GM19438 (cell line): Measurements from ENCODE around the gene MKI67.
"Not testable (repeated sequence)": the region's sequence is repeated elsewhere in the genome, so short reads cannot be mapped to it uniquely, and the experiment has no call there.

Experiments
- ATAC-seq: cut with Tn5 transposase; IDR thresholded peaks from one replicate; pipeline ENCODE4 v1.9.1; 2021; ENCODE audit warnings: low read depth; ENCODE audit not compliant: unreplicated experiment

Gene MKI67

GRCh38 chr10:128110339-128110738 is 15.9 kb downstream of the MKI67 start:
- no peak for ATAC-seq

DNA sequence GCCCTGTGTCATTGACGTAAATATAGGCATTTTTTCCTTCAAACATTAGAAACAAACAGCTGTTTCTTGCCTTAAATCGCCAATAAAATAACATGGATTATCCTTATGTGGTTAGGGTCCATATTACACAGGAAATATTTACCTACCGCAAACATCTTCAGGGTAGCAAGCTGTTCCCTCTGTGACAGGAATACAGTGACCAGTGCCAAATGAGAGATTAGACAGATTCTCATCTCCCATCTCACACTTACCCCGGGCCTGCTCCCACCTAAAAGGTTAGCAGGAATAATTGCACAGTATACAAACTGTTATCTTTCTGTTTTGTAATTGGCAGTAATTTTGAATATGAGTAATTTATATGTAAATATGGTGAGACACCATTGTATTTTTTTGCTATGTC is 16.5 kb downstream of the MKI67 start:
- ATAC-seq: no peak

DNA sequence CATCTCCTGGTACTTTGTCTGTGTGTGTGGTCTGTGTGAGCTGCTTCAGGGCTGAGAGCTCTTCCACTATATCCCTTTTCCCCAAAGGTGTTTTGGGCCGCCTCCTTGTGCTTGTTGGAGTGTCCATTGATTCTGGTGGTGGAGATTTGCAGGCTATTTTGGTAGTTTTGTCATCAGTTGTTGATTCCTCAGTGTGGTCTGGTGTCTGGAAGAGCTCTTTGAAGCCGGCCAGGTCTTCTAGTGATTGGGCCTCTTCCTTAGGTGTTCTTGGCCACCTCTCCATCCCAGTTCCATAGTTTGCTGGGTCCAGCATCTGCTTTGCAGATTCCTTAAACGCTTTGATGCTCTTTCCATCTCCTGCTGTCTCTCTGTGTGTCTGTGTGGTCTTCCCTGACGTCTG is 20.8 kb downstream of the MKI67 start:
- no peak for ATAC-seq

DNA sequence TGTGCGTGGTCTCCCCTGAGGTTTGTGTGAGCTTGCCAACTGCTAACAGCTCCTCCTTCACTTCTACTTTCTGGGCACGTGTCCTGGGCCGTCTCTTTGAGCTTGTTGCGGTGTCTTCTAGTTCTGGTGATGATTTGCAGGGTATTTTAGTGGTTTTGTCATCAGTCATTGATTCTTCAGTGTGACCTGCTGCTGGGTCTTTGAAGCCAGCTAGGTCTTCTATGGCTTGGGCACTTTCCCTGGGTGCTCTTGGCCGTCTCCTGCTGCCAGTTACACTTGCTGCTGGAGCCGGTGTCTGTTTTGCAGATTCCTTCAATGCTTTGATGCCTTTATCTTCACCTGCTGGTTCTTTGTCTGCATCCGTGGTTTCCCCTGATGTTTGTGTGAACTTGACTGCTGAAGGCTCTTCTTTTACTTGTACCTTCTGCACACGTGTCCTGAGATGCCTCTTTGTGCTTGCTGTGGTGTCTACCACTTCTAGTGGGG is 23.0 kb downstream of the MKI67 start:
- no peak for ATAC-seq

DNA sequence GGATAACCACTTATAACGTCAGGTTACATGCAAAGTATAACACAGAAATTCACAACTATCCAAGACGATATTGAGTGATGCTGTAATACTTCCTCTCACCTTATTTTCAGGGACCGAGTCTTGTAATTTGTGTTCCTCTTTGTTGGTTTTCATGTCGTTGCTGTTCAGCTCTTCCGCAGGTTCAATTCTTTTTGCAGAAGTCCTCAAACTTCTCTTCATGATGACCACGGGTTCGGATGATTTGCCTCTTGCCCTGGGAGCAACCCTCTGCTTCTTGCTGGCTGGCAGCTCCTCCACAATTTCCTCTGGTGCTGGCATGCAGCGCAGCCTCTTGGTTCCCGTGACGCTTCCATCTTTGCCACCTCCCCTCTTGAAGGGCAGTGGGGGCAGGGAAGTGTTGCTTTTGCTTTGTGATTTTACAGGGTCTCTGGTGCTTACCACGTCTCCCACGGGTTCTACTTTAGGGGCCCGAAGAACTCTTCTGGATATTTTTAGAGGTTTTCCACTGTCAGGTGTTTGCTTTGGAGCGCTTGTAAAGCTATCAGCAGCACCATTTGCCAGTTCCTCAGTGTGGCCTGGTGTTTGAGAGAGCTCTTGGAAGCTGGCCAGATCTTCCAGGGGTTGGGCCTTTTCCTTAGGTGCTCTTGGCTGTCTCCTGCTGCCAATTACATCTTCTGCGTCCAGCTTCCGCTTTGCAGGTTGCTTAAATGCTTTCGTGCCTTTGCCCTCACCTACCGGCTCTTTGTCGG is 23.6 kb downstream of the MKI67 start:
- ATAC-seq: no peak

DNA sequence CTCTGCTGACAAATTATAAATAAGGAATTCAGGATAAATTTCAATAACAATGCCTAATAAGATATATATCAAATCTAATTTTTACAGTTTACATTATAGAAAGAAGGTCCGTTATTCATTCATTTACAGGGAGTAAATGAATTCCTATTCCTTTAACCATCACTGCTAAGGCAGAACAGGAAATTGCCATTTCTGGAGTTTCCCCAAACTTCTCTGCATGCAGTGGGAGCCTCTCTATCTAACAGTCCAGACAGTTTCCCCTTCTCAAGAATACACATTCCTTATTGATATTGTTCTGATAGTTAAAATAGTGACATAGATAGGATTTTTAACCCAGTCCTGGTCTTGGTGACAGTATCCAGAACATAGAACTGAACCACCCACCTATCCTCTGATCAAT is 24.3 kb downstream of the MKI67 start:
- no peak for ATAC-seq

GRCh38 chr10:128099901-128100300 is 26.3 kb downstream of the MKI67 start:
- no peak for ATAC-seq

DNA sequence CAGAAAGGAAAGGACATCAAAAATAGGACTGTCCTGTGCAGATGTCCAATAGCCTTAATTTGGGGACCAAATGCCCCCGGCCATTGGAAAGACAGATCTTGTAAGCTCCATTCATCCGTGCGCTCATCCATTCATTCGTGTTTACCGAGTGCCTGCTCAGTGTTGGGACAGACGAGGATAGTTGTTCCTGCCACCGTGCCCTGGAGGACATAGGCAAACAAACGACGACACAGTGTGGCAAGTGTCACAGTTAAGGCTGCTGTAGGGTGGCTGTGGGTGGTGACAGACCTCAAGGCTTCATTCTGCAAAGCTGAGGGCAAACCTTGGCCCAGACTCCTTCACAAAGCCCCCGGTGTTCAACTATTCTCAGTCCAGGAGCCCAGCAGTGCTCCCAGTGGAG is 27.6 kb downstream of the MKI67 start:
- no peak for ATAC-seq

DNA sequence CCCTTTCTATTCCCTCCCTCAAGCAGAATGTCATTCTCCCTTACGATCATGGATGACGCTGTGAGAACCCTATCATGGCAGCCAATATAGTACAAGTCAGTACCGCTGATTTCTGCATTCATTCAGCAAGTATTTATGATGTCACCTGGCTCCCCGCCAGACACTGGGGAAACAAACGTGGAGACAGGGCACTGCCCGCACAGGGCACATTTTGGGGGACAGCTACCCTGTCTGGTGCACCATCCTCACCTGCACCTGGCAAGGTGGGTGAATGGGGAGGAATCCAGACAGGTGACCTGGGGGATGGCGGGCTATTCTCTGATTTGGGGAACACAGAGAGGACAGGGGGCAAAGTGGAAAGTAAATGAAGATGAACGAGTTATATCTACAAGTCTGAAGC is 28.4 kb downstream of the MKI67 start:
- no peak for ATAC-seq

- ATAC-seq: no peak
Observed at GRCh38 chr10:128096486-128097199, 29.6 kb downstream of the MKI67 start.

- no peak for ATAC-seq
Observed at GRCh38 chr10:128095753-128096469, 30.3 kb downstream of the MKI67 start.

DNA sequence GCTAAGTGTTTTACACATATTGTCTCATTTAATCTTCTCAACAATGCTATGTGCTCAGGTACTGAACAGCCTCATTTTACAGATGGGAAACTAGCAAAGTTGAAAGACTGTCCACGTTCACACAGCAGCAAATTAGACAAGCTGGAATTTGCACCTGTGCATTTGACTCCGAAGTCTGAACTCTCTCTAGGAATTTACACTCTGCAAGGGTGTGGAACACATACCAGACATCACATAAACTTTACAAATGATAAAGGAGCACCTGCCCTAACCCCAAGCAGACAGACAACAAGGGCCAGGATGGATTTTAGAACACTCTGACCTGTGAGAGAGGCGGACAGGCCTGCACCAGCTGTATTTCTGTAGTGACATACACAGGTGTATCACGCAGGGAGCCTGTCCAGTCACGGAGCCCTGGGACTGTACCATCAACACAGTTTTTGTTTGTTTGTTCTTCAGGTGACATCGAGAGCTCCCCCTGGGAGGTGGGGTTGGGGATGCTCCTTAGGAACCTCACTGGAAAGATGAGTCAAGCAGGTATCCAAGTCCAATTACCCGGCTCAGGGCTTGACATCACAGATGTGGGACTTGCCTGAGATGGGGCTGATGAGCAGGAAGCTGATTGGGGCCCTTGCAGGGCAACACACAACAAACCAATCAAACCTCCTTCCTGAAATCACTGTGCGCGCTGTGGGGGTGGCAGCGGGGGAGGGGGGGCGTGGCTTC is 31.0 kb downstream of the MKI67 start:
- ATAC-seq: no peak

- not testable (repeated sequence) for ATAC-seq
Observed at GRCh38 chr10:128094596-128094995, 31.6 kb downstream of the MKI67 start.

GRCh38 chr10:128092454-128092853 is 33.8 kb downstream of the MKI67 start:
- ATAC-seq: no peak

DNA sequence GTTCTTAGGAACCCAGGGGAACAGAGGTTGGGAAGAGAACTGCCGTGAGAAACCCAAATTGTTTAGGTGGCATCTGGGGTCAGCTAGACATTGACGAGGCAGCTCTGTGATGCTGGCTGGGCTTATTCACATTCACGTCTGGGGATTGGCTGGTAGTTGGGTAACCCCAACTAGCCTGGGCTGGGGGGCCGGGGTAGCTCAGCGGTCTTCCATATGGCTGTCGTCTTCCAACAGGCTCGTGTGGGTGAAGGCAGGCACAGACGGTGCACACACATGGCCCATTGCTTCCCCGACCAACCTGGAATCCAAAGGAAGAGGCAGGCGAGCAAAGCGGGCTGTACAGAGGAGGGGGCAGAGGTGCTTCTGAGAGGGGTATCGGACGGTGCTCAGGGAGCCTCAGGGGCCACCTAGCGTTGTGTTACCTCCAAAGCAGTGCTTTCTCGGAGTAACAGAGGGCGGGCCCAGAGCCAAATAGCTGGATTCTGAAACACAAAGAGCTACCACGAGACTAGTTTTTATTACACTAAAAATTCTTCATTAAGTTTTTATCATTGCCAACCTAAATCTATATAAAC is 34.5 kb downstream of the MKI67 start:
- ATAC-seq: no peak

DNA sequence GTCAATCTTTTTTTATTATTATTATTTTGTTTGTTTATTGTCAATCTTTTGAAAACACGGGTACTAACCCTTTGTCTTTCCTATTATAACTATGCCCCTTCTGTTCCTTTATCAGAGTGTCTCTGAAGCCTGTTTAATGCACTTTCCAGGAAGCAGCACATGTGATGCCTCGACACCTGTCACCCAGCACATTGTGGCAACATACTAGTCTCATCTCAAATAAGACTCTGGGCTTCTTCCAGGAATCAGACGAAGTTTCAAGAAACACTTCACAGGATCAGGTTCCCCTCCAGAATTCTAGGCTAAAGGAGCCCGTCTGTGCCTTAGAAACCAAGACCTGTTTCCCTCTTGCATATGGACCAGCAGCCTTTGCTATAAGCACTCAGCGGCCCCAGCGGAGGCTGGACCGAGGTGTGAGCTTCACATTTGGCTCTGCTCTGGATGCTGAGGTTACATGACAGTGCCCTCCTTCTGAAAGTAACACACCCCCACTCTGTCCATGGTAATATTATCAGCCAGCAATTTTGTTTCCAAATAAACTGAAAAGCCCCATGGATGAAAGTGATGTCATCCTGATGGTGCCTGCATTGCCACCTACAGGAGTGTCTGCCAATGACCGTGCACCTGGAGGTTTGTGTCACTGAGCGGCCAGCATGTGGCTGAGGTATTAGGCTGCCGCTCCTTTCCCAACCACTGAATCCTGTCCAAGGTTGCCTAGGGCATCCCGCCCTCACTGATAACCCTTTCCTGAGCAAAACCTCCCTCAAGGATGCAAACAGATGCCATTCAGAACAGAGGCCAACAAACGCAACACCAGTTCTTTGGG is 38.1 kb downstream of the MKI67 start:
- no peak for ATAC-seq

DNA sequence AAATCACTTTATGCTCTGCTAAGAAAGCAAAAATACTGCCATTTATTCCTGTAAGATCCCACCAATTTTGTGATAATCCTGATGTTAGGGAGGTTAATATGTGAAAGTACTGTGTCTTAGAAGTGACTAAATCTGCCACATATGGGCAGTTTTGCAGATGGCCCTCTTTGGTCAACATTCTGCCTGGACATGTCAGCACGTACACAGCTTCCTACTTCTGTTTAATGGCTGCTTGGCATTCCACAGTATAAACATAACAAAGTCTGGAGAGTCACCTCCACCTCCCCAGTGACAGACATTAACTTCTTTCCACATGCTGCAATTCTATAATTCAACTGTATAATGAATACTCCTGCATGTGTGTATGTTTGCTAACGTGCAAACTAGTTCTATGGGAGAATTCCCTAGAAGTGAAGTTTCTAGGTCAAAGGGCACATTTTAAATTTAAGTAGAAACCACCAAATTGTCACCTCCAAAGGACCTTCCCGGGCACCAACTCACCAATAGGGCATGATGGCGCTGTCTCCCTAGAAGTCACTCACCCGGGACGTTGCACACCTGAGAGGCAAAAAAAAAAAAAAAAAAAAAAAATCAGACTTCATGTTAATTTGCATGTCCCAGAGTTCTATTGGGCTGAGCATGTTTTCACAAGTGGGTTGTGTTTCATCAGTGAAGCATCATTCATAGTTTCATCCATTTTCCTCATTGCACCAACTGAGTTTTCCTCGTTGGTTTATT is 38.9 kb downstream of the MKI67 start:
- ATAC-seq: no peak

- no peak for ATAC-seq
Observed at GRCh38 chr10:128086003-128086863, 40.0 kb downstream of the MKI67 start.
